SU-DHL-6 (cell line): ENCODE data around the gene MS4A15.
"Not testable (repeated sequence)": the region's sequence is repeated elsewhere in the genome, so short reads cannot be mapped to it uniquely, and the experiment has no call there.

Experiments used
- H2AFZ ChIP-seq: fragments of 200-600 bp; sonication (generic); 2 replicates; pipeline ENCODE4 v1.6.1; 2014; ENCODE audit warnings: low read depth, mild to moderate bottlenecking, moderate library complexity, mixed read lengths, antibody characterized with exemption, low read length; ENCODE audit not compliant: severe bottlenecking
- H3F3A ChIP-seq: fragments of 200-600 bp; shearing (Covaris generic); 2 replicates; pipeline ENCODE4 v1.6.0; 2016; ENCODE audit warnings: antibody characterized with exemption, mild to moderate bottlenecking; ENCODE audit not compliant: insufficient read depth
- H3K27ac ChIP-seq: fragments of 200-600 bp; sonication (generic); 2 replicates; pipeline ENCODE4 v1.5.1; 2016; ENCODE audit warnings: low read depth, mild to moderate bottlenecking, low read length, moderate library complexity, mixed read lengths
- H3K27me3 ChIP-seq: fragments of 200-600 bp; sonication (generic), shearing (Covaris generic); 2 replicates; pipeline ENCODE4 v1.6.0; 2014; ENCODE audit warnings: mild to moderate bottlenecking, low read length
- H3K36me3 ChIP-seq: fragments of 200-600 bp; sonication (generic); 2 replicates; pipeline ENCODE4 v1.6.1; 2014; ENCODE audit warnings: mild to moderate bottlenecking, low read length, mixed read lengths
- H3K4me2 ChIP-seq: fragments of 300-600, 200-600 bp; shearing (Covaris generic), sonication (generic); 2 replicates; pipeline ENCODE4 v1.6.0; 2014; ENCODE audit warnings: low read length, low read depth, mild to moderate bottlenecking; ENCODE audit not compliant: poor library complexity, severe bottlenecking
- H3K4me3 ChIP-seq: fragments of 200-600 bp; sonication (generic); 2 replicates; pipeline ENCODE4 v1.5.1; 2014; ENCODE audit warnings: antibody characterized with exemption, low read length, mild to moderate bottlenecking, mixed read lengths; ENCODE audit not compliant: insufficient read depth, poor library complexity, severe bottlenecking
- H3K79me2 ChIP-seq: fragments of 200-600 bp; sonication (generic); 2 replicates; pipeline ENCODE4 v1.6.1; 2014; ENCODE audit warnings: mild to moderate bottlenecking, low read length, moderate library complexity; ENCODE audit not compliant: insufficient read depth
- H3K9ac ChIP-seq: fragments of 200-600 bp; sonication (generic); 2 replicates; pipeline ENCODE4 v1.7.0; 2014; ENCODE audit warnings: mild to moderate bottlenecking, low read length
- H3K9me2 ChIP-seq: fragments of 200-600 bp; sonication (generic); replicated peaks from 2 replicates; pipeline ENCODE4 v1.6.1; 2014; ENCODE audit warnings: low read length; ENCODE audit not compliant: insufficient read depth
- H3K9me3 ChIP-seq: fragments of 200-600 bp; sonication (generic); 2 replicates; pipeline ENCODE4 v1.6.1; 2014; ENCODE audit warnings: low read length, mixed read lengths; ENCODE audit not compliant: insufficient read depth
- H4K20me1 ChIP-seq: fragments of 200-600 bp; sonication (generic); 2 replicates; pipeline ENCODE4 v1.6.1; 2014; ENCODE audit warnings: low read depth, mild to moderate bottlenecking, antibody characterized with exemption, low read length, moderate library complexity, mixed read lengths
- CTCF ChIP-seq: fragments of 200-600 bp; sonication (generic); IDR thresholded peaks from one replicate; pipeline ENCODE4 v1.5.1; 2017; ENCODE audit warnings: antibody characterized with exemption, mild to moderate bottlenecking, low read length, moderate library complexity; ENCODE audit not compliant: insufficient read depth, poor library complexity, severe bottlenecking
- EZH2phosphoT487 ChIP-seq: fragments of 200-600 bp; sonication (generic), shearing (Covaris generic); conservative IDR thresholded peaks from 2 replicates; pipeline ENCODE4 v1.6.1; 2018; ENCODE audit warnings: mild to moderate bottlenecking, antibody characterized with exemption, low read length, moderate library complexity, mixed read lengths

Gene MS4A15

GRCh38 chr11:60821827-60822599 is 65.3 kb downstream of the MS4A15 start:
- H3K79me2 ChIP-seq = no peaks in the 10 kb centered on the region
- H3K4me3 ChIP-seq = no peak overlapping the region
- H3K9me2 ChIP-seq = no peaks in the 10 kb centered on the region
- TF ChIP-seq CTCF (no peak), EZH2phosphoT487 (no peak)
- no peaks in the 10 kb centered on the region for H3K36me3 ChIP-seq
- H3K27ac ChIP-seq = no peak overlapping the region
- H3F3A ChIP-seq = no peaks in the 10 kb centered on the region
- H3K27me3 ChIP-seq = no peaks in the 10 kb centered on the region
- no peak overlapping the region for H3K9ac ChIP-seq
- no peaks in the 10 kb centered on the region for H4K20me1 ChIP-seq
- no peaks in the 10 kb centered on the region for H3K9me3 ChIP-seq
- H3K4me2 ChIP-seq = no peak overlapping the region
- H2AFZ ChIP-seq = no peak overlapping the region

- H2AFZ ChIP-seq, H3K36me3 ChIP-seq, H3F3A ChIP-seq, H3K4me3 ChIP-seq, H3K4me2 ChIP-seq, H3K9ac ChIP-seq, H3K79me2 ChIP-seq, H3K27me3 ChIP-seq, H3K27ac ChIP-seq, H3K9me3 ChIP-seq, H3K9me2 ChIP-seq, H4K20me1 ChIP-seq: not testable (repeated sequence)
Observed at GRCh38 chr11:60823745-60824306, 67.2 kb downstream of the MS4A15 start.

GRCh38 chr11:60825118-60825517 is 68.5 kb downstream of the MS4A15 start:
- H3K9me3 ChIP-seq = no peaks in the 10 kb centered on the region
- no peaks in the 10 kb centered on the region for H3K27me3 ChIP-seq

More at GRCh38 chr11:60825118-60825517, 68.5 kb downstream of the MS4A15 start:
- no peaks in the 10 kb centered on the region for H3K79me2 ChIP-seq
- H3K9me2 ChIP-seq = no peaks in the 10 kb centered on the region
- no peak for TF ChIP-seq CTCF
- TF ChIP-seq EZH2phosphoT487 = no peak
- H2AFZ ChIP-seq = no peak overlapping the region
- no peak overlapping the region for H3K4me2 ChIP-seq
- no peak overlapping the region for H3K9ac ChIP-seq
- H3K27ac ChIP-seq = no peak overlapping the region
- no peaks in the 10 kb centered on the region for H3K36me3 ChIP-seq
- no peaks in the 10 kb centered on the region for H4K20me1 ChIP-seq
- no peak overlapping the region for H3K4me3 ChIP-seq
- no peaks in the 10 kb centered on the region for H3F3A ChIP-seq
